ENCODE results near the gene BAX. TPM values are rescaled to one million over a fixed set of nuclear protein-coding genes. Genes with fewer than 3 reads are reported as not detected.
A peak's percentile ranks its signal among the peaks of the same experiment; 100 is the strongest.

Gene BAX
- total and polyA plus RNA-seq, 2 of the 13 experiments (the other 11 are each of a cell fraction or from before 2014, with no cell fraction given): 139 to 176 TPM

DNA sequence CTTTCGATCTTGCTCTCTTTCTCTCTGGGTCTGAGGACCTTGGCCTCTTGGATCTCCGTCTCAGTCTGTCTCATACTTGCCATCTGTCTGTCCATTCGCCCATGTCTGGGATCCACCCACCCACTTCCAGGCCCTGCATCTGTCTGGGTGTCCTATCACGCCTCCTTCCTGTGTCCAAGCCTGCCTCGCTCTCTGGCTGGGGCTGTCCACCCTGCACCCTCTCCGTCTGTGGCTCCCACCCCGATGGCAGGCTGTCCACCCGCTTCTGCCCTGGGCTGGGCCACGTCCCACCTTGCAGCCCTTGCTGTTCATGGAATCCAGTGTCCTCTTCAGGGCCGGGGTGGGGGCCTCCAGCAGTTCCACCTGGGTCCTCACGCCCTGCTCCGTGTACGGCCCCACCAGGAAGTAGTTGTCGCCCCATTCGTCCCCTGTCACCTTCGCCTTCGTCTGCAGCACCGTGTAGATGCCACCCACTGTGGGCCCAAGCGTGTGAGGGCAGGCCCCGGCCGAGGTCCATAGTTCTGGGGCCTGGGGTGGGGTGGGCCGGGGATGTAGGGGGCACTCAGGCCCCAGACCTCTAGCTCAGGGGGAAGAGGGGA lies 36.4 kb downstream of the BAX start (continued):
- TF ChIP-seq ZFY (CRISPR knock-in tag; IDR thresholded peaks at IDR 0.05) (no peak), SMAD1 (CRISPR knock-in tag; IDR thresholded peaks at IDR 0.05; ENCODE audit: borderline replicate concordance, low read depth) (no peak)

DNA sequence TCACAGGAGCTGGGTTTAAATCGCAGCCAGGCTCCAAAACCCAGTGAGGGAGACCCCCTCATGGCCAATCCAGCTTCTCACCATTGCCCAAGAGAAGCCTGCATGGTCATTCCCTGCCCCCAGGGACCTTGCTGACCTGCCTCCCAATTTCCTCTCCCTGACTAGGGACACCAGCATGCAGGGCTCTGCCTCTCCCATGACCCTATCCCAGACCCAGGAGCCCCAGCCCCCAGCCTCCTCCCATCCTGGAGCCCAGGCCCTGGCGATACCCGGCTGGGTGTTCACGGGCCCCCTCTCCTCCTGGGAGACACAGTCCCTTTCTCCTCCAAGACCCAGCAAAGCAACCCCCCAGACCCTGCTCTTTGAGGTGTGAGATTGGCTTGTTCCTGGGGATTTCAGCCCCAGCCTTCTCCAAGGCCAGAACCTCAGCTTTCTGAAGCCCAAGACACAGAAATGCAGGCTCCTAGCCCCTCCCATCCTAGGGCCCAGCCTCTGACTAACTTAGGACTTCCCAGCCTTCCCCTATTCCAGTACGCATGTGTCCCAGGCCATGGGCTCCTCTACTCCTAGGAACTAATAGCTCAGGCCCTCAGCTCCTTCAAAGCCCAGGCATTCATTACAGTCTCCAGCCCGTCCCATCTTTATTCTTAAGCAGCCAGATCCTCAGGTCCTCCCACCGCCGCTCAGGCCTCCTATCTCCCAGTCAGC lies 37.4 kb downstream of the BAX start:
- Histone ChIP-seq H3K4me1 (ENCODE audit: insufficient read depth, low read length) (peaks cover 35% of the 10 kb centered on the region), H3K27ac (ENCODE audit: extremely low read length, insufficient read depth, low read length) (peak overlapping the region; percentile 78), H3K9me3 (ENCODE audit: low read length) (no peaks in the 10 kb centered on the region), H3K79me2 (ENCODE audit: insufficient read depth, low read length) (peaks cover 52% of the 10 kb centered on the region), H3K9ac (ENCODE audit: insufficient read depth, low read depth, low read length) (peak overlapping the region; percentile 85), H3K4me2 (ENCODE audit: low read depth, low read length) (peak overlapping the region; percentile 93), H2AFZ (ENCODE audit: low read length) (peak overlapping the region; percentile 29), H4K20me1 (ENCODE audit: insufficient read depth, low read length) (no peaks in the 10 kb centered on the region), H3K36me3 (replicated peaks in 1 of 2; ENCODE audit: control insufficient read depth in 1 of 2, insufficient read depth in 2 of 2, low read length in 2 of 2) (peaks cover 9 to 20% of the 10 kb centered on the region in 2 experiments; a peak in 4 of 5 replicates), H3K27me3 (ENCODE audit: control insufficient read depth in 1 of 2, insufficient read depth in 2 of 2, low read length in 2 of 2) (no peaks in the 10 kb centered on the region; a peak in 1 of 5 replicates), H3K4me3 (replicated peaks in 1 of 3; ENCODE audit: insufficient read depth in 1 of 3, low read depth in 2 of 3, low read length in 3 of 3) (peak overlapping the region; percentile 82 to 98 (median 93))
- FAIRE-seq (no peak), ATAC-seq (peak; percentile 19), DNase-seq (ENCODE audit: low spot score) (no peak)
- no peak for TF ChIP-seq ZNF17 (CRISPR knock-in tag; IDR thresholded peaks at IDR 0.05)
- TF ChIP-seq, protein P1, sequence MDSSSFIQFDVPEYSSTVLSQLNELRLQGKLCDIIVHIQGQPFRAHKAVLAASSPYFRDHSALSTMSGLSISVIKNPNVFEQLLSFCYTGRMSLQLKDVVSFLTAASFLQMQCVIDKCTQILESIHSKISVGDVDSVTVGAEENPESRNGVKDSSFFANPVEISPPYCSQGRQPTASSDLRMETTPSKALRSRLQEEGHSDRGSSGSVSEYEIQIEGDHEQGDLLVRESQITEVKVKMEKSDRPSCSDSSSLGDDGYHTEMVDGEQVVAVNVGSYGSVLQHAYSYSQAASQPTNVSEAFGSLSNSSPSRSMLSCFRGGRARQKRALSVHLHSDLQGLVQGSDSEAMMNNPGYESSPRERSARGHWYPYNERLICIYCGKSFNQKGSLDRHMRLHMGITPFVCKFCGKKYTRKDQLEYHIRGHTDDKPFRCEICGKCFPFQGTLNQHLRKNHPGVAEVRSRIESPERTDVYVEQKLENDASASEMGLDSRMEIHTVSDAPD (CRISPR knock-in tag; IDR thresholded peaks at IDR 0.05): 0 out of 2 replicates have a peak, but pooled peaks have one; percentile 6
- 0 out of 2 replicates have a peak, but pooled peaks have one; percentile 16 for TF ChIP-seq YEATS2 (CRISPR knock-in tag; IDR thresholded peaks at IDR 0.05; ENCODE audit: borderline replicate concordance)
- TF ChIP-seq TOPORS (CRISPR knock-in tag; IDR thresholded peaks at IDR 0.05): no peak
- no peak for TF ChIP-seq HNF4A (CRISPR knock-in tag; IDR thresholded peaks at IDR 0.05)
- TF ChIP-seq ATF7 (IDR thresholded peaks at IDR 0.05): no peak
- 0 out of 2 replicates have a peak, but pooled peaks have one; percentile 26 for TF ChIP-seq ATF7 (CRISPR knock-in tag; IDR thresholded peaks at IDR 0.05)
- TF ChIP-seq ZFY (CRISPR knock-in tag; IDR thresholded peaks at IDR 0.05): 0 out of 2 replicates have a peak, but pooled peaks have one; percentile 24
- TF ChIP-seq, protein P2, sequence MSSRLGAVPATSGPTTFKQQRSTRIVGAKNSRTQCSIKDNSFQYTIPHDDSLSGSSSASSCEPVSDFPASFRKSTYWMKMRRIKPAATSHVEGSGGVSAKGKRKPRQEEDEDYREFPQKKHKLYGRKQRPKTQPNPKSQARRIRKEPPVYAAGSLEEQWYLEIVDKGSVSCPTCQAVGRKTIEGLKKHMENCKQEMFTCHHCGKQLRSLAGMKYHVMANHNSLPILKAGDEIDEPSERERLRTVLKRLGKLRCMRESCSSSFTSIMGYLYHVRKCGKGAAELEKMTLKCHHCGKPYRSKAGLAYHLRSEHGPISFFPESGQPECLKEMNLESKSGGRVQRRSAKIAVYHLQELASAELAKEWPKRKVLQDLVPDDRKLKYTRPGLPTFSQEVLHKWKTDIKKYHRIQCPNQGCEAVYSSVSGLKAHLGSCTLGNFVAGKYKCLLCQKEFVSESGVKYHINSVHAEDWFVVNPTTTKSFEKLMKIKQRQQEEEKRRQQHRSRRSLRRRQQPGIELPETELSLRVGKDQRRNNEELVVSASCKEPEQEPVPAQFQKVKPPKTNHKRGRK (CRISPR knock-in tag; IDR thresholded peaks at IDR 0.05): no peak
- no peak for TF ChIP-seq TRIM24 (CRISPR knock-in tag; IDR thresholded peaks at IDR 0.05)
- TF ChIP-seq, protein P3, sequence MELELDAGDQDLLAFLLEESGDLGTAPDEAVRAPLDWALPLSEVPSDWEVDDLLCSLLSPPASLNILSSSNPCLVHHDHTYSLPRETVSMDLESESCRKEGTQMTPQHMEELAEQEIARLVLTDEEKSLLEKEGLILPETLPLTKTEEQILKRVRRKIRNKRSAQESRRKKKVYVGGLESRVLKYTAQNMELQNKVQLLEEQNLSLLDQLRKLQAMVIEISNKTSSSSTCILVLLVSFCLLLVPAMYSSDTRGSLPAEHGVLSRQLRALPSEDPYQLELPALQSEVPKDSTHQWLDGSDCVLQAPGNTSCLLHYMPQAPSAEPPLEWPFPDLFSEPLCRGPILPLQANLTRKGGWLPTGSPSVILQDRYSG (CRISPR knock-in tag; IDR thresholded peaks at IDR 0.05): no peak
- CTCF ChIA-PET (ENCODE audit: low intra/inter-chr PET ratio, low total read pairs): no interaction called here
- BruUV-seq (replicated peaks): no TSS peak
- POLR2A ChIA-PET: interaction anchor here (2.2 to 3.7 kb wide), 4 partner anchors 25 to 119 kb away, joined by 24 to 57 read pairs (median 28); partner anchors contain the start of genes FTL and PPP1R15A
- intact Hi-C loops (cut with micrococcal nuclease; ENCODE audit: unreplicated experiment) (no loop called here), in situ Hi-C loops (cut with HindIII; ENCODE audit: extremely low pct_ligation_motif_present, low pct_unique_long_range_greater_than_20kb) (no loop called here)
- WGBS (ENCODE audit: low lambda C conversion rate): 3% methylated on average over 7 of the region's 8 CpGs
